C4-2B (cell line): ENCODE data around the gene CTNNA2.
"Not testable (repeated sequence)": the region's sequence is repeated elsewhere in the genome, so short reads cannot be mapped to it uniquely, and the experiment has no call there.

Experiments
- H3K27ac ChIP-seq: fragments of 450-650 bp; 2 replicates; pipeline ENCODE4 v1.5.1; 2017
- CTCF ChIP-seq: fragments of 450-650 bp; conservative IDR thresholded peaks from 2 replicates; pipeline ENCODE4 v1.5.1; 2017; ENCODE audit warnings: mild to moderate bottlenecking
- ZFX ChIP-seq: fragments of 450-650 bp; IDR thresholded peaks from 2 replicates; pipeline ENCODE4 v1.6.1; 2017

Gene CTNNA2

GRCh38 chr2:80078290-80079036, 565.6 kb downstream of the CTNNA2 start:
- TF ChIP-seq CTCF (no peak), ZFX (no peak)
- no peak overlapping the region for H3K27ac ChIP-seq

DNA sequence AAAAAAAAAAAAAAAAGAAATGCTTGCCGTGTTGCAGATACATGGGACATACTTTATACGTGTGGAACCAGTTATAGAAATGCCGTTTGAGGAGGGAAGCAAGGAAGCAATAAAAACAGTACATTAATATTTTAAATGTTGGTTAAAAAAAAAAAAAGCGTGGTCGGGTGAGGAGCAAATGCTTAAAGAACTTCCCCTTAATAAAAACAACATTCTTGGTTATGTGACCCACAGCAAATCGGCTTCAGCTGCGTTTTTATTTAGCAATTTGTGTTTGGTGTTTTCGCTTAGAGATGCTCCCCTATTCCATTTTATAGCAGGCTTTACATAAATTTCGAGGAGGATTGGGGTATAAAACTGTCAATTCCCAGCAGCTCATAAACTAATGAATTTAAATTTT, 568.1 kb downstream of the CTNNA2 start:
- no peak overlapping the region for H3K27ac ChIP-seq
- TF ChIP-seq CTCF (no peak), ZFX (no peak)

DNA sequence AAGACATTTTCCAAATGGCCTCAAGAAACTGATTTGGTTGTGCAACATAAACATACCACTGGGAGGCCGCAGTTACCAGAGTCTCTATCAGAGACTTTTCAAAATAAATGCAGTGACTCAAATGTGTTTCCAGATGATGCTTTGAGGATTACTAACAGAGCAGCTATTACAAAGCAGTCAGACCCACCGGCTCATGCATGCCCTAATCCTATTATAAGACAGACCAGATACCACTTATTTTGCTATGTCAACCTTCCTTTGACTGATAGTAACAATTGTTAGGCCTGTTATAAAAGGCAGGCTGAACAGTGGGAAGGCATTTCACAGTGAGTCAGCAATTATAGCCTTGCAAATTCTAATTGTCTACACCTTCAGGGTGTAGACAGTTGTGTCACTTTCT, 574.0 kb downstream of the CTNNA2 start:
- H3K27ac ChIP-seq: no peak overlapping the region
- TF ChIP-seq CTCF (no peak), ZFX (no peak)

- H3K27ac ChIP-seq: no peak overlapping the region
- TF ChIP-seq CTCF (no peak), ZFX (no peak)
Observed at GRCh38 chr2:80091237-80091636, 578.4 kb downstream of the CTNNA2 start.

DNA sequence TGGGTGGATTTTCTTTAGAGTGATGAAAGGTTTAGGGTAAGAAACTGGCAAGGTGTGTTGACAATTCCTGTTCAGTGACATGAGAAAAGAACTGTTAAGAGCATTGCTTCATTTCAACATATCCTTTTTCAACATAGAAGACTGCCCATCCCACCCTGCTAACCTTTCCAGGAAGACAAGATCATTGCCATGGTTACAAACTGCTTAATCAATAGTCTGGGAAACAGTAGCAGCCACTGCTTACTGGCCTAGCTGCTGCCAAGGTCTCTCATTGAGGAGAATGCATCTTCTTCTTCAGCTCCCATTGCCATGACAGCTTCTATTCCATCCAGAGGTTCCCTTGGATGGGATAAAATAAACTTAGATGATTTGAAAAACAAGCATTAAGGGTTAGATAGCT, 579.6 kb downstream of the CTNNA2 start:
- H3K27ac ChIP-seq: no peak overlapping the region
- no peak for TF ChIP-seq CTCF
- no peak for TF ChIP-seq ZFX

DNA sequence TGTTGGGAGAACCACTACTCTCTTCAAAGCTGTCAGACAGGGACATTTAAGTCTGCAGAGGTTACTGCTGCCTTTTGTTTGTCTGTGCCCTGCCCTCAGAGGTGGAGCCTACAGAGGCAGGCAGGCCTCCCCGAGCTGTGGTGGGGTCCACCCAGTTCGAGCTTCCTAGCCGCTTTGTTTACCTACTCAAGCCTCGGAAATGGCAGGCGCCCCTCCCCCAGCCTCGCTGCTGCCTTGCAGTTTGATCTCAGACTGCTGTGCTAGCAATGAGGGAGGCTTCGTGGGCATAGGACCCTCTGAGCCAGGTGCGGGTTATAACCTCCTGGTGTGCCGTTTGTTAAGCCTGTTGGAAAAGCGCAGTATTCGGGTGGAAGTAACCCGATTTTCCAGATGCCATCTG, 585.7 kb downstream of the CTNNA2 start:
- not testable (repeated sequence) for H3K27ac ChIP-seq

- TF ChIP-seq ZFX (no peak), CTCF (no peak)
- H3K27ac ChIP-seq: no peak overlapping the region
Observed at GRCh38 chr2:80102026-80102425, 589.2 kb downstream of the CTNNA2 start.

- no peak overlapping the region for H3K27ac ChIP-seq
- TF ChIP-seq CTCF: no peak
- no peak for TF ChIP-seq ZFX
Observed at GRCh38 chr2:80105015-80105640, 592.3 kb downstream of the CTNNA2 start.
